GM21723 (cell line): ENCODE measurements around the gene NAALADL1.
"Not testable (repeated sequence)": the region's sequence is repeated elsewhere in the genome, so short reads cannot be mapped to it uniquely, and the experiment has no call there.

Experiments
- ATAC-seq: cut with Tn5 transposase; IDR thresholded peaks from one replicate; pipeline ENCODE4 v1.9.1; 2021; ENCODE audit warnings: mild to moderate bottlenecking, moderate library complexity; ENCODE audit not compliant: unreplicated experiment

The NAALADL1 gene

GRCh38 chr11:65055538-65055937 is 2.8 kb downstream of the NAALADL1 start:
- ATAC-seq: no peak

GRCh38 chr11:65053827-65054508 is 4.4 kb downstream of the NAALADL1 start:
- no peak for ATAC-seq

GRCh38 chr11:65051398-65051858 is 6.9 kb downstream of the NAALADL1 start:
- no peak for ATAC-seq

GRCh38 chr11:65047581-65048422 is 10.6 kb downstream of the NAALADL1 start:
- no peak for ATAC-seq

GRCh38 chr11:65045728-65046127 is 12.6 kb downstream of the NAALADL1 start:
- ATAC-seq: no peak

GRCh38 chr11:65045061-65045460 is 13.3 kb downstream of the NAALADL1 start:
- no peak for ATAC-seq

GRCh38 chr11:65043881-65044501 is 14.4 kb downstream of the NAALADL1 start:
- no peak for ATAC-seq

GRCh38 chr11:65042891-65043290 is 15.5 kb downstream of the NAALADL1 start:
- ATAC-seq: no peak

- peak; percentile 82 for ATAC-seq
Observed at GRCh38 chr11:65040847-65041622, 17.3 kb downstream of the NAALADL1 start, which contains the start of gene SAC3D1. Gene SAC3D1, plus strand, starts transcription at chr11:65041210. Its CDS starts 83 bp downstream, at chr11:65041293.

- no peak for ATAC-seq
Observed at GRCh38 chr11:65040520-65040846, 17.9 kb downstream of the NAALADL1 start.

- ATAC-seq: no peak
Observed at GRCh38 chr11:65036931-65037330, 21.4 kb downstream of the NAALADL1 start.

GRCh38 chr11:65035579-65035978 is 22.8 kb downstream of the NAALADL1 start:
- ATAC-seq: no peak

- ATAC-seq: no peak
Observed at GRCh38 chr11:65034423-65034822, 23.9 kb downstream of the NAALADL1 start.

GRCh38 chr11:65032216-65032615 is 26.1 kb downstream of the NAALADL1 start:
- no peak for ATAC-seq

- peak; percentile 86 for ATAC-seq
Observed at GRCh38 chr11:65027213-65028067, 30.9 kb downstream of the NAALADL1 start, which contains the start of gene SNX15. Gene SNX15, plus strand, starts transcription at chr11:65027439. Its CDS starts 99 bp downstream, at chr11:65027538.

GRCh38 chr11:65026810-65027209 is 31.5 kb downstream of the NAALADL1 start:
- ATAC-seq: no peak

GRCh38 chr11:65023502-65023901 is 34.9 kb downstream of the NAALADL1 start:
- not testable (repeated sequence) for ATAC-seq

- ATAC-seq: no peak
Observed at GRCh38 chr11:65021509-65021908, 36.8 kb downstream of the NAALADL1 start.

- ATAC-seq: no peak
Observed at GRCh38 chr11:65021003-65021402, 37.4 kb downstream of the NAALADL1 start.

GRCh38 chr11:65019824-65020223 is 38.5 kb downstream of the NAALADL1 start:
- no peak for ATAC-seq
